ENCODE data around the gene BMPR1A. TPM values are rescaled to one million over a fixed set of nuclear protein-coding genes. Genes with fewer than 3 reads are reported as not detected.

Gene BMPR1A
- total RNA-seq, 1 donor from 2014 or later: 11.2 TPM

DNA sequence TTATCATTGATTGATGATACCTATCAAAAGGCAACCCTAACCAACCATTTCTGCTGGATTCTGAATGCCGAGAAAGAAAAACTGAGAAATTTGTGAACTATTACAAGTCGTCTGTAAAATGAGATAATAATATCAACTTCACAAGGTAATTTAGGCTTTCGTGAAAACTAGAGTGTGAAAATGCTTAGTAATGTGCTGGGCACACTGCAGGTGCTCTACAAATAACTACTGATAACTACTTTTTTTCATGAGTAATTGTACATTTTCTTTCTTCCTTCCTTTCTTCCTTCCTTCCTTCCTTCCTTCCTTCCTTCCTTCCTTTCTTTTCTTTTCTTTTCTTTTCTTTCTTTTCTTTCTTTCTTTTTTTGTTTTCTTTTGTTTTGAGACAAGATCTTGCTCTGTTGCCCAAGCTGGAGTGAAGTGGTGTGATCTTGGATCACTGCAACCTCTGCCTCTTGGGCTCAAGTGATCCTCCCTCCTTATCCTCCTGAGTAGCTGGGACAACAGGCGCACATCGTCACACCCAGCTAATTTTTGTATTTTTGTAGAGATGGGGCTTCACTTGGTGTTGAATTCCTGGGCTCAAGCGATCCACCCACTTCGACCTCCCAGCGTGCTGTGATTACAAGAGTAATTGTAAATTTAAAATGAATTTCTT lies 42.9 kb downstream of the BMPR1A start:
- no peaks in the 10 kb centered on the region for H3K27me3 Mint-ChIP-seq (ENCODE audit: low read depth)
- DNase-seq (ENCODE audit: low spot score): no peak
- peaks cover 7% of the 10 kb centered on the region for H3K4me1 Mint-ChIP-seq (ENCODE audit: low read depth)
- no peak overlapping the region for H3K4me3 Mint-ChIP-seq (ENCODE audit: low read depth)
- intact Hi-C loops (cut with micrococcal nuclease): no loop called here
- no peaks in the 10 kb centered on the region for H3K9me3 Mint-ChIP-seq
- H3K27ac Mint-ChIP-seq: no peak overlapping the region
- no peaks in the 10 kb centered on the region for H3K36me3 Mint-ChIP-seq (ENCODE audit: low read depth)

DNA sequence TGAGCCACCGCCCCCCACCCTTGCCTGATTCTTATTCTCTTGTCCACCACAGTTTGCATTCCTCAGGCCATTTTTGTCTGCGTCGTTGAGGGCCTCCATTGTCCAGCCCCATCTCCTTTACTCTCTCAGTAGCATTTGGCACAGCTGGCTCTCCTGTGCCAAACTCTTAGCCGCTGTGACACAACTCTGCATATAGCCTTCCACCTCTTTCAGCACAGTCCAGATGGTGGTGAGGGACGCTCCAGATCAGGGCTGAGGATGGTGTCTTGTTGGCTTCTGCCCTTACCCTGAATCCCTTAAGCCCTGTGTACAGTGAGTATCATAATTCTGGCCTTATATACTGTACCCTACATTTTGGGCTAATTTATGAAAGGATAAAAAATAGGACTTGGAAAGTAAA lies 45.6 kb downstream of the BMPR1A start:
- Mint-ChIP-seq H3K9me3 (no peaks in the 10 kb centered on the region), H3K36me3 (ENCODE audit: low read depth) (no peaks in the 10 kb centered on the region), H3K4me1 (ENCODE audit: low read depth) (peaks cover 7% of the 10 kb centered on the region), H3K27me3 (ENCODE audit: low read depth) (no peaks in the 10 kb centered on the region), H3K27ac (no peak overlapping the region), H3K4me3 (ENCODE audit: low read depth) (no peak overlapping the region)
- intact Hi-C loops (cut with micrococcal nuclease): no loop called here
- DNase-seq (ENCODE audit: low spot score): no peak

DNA sequence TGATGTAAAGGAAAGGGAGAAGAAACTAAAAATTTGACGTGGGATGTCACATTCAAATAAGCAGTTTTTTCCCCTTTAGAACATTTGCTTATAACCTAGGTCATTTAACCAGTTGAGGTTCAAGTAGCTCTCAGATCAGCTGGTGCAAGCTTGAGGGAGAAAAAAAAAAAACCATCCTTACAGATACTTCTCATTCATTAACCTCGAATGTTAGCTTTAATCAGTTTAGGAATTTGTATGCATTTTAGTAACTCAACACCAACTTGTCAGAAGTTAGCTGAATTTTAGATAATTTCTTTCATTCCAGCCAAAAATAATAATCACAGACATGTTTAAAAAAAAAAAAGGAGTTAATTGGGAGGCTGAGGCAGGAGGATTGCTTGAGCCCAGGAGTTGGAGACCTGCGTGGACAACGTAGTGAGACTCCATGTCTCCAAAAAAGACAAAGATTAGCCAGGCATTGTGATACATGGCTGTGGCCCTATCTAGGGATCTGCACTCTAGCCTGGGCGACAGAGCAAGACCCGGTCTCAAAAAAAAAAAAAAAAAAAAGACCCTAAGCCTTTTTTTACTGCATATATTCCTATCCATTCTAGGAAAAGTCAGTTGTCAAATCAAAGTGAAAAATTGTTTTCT lies 46.2 kb downstream of the BMPR1A start:
- intact Hi-C loops (cut with micrococcal nuclease): no loop called here
- no peak overlapping the region for H3K27ac Mint-ChIP-seq
- H3K36me3 Mint-ChIP-seq (ENCODE audit: low read depth): no peaks in the 10 kb centered on the region
- DNase-seq (ENCODE audit: low spot score): no peak
- peaks cover 7% of the 10 kb centered on the region for H3K4me1 Mint-ChIP-seq (ENCODE audit: low read depth)
- H3K4me3 Mint-ChIP-seq (ENCODE audit: low read depth): no peak overlapping the region
- H3K27me3 Mint-ChIP-seq (ENCODE audit: low read depth): no peaks in the 10 kb centered on the region
- H3K9me3 Mint-ChIP-seq: no peaks in the 10 kb centered on the region

DNA sequence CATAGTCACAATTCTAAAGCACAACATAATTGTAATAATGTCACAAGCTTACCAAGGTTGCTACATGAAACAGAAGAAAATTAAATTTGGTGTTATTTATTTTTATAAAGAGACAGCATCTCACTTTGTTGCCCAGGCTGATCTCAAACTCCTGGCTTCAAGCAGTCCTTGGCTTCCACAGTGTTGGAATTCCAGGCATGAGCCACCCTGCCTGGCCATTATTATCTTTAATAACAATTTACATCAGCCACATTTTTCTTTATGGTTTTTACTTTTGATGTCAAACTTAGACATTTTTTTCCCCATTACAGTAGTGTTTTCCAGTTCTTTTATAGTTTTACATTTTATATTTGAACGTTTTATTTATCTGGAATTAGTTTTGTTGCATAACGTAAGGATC lies 46.7 kb downstream of the BMPR1A start:
- no peak overlapping the region for H3K27ac Mint-ChIP-seq
- no peaks in the 10 kb centered on the region for H3K9me3 Mint-ChIP-seq
- H3K4me3 Mint-ChIP-seq (ENCODE audit: low read depth): no peak overlapping the region
- intact Hi-C loops (cut with micrococcal nuclease): no loop called here
- H3K36me3 Mint-ChIP-seq (ENCODE audit: low read depth): no peaks in the 10 kb centered on the region
- H3K27me3 Mint-ChIP-seq (ENCODE audit: low read depth): no peaks in the 10 kb centered on the region
- H3K4me1 Mint-ChIP-seq (ENCODE audit: low read depth): peaks cover 7% of the 10 kb centered on the region
- DNase-seq (ENCODE audit: low spot score): no peak

DNA sequence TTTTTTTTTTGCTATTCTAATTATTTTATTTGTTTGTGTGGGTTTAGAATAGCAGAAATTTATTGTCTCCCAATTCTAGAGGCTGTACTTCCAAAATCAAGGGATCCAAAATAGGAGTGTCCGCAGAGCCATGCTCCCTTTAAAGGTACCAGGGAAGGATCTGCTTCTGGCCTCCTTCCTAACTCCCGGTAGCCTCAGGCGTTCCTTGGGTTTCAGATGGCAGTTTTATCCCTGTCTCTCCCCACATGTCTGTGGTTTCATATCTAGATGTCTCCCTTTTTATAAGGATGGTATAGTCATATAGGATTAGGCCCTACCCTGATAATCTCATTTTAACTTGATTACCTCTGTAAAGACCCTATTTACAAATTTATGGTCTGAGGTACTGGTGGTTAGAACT lies 48.4 kb downstream of the BMPR1A start:
- DNase-seq (ENCODE audit: low spot score): no peak
- no peaks in the 10 kb centered on the region for H3K4me1 Mint-ChIP-seq (ENCODE audit: low read depth)
- H3K36me3 Mint-ChIP-seq (ENCODE audit: low read depth): no peaks in the 10 kb centered on the region
- H3K9me3 Mint-ChIP-seq: no peaks in the 10 kb centered on the region
- no peak overlapping the region for H3K27ac Mint-ChIP-seq
- intact Hi-C loops (cut with micrococcal nuclease): no loop called here
- no peak overlapping the region for H3K4me3 Mint-ChIP-seq (ENCODE audit: low read depth)
- H3K27me3 Mint-ChIP-seq (ENCODE audit: low read depth): no peaks in the 10 kb centered on the region

DNA sequence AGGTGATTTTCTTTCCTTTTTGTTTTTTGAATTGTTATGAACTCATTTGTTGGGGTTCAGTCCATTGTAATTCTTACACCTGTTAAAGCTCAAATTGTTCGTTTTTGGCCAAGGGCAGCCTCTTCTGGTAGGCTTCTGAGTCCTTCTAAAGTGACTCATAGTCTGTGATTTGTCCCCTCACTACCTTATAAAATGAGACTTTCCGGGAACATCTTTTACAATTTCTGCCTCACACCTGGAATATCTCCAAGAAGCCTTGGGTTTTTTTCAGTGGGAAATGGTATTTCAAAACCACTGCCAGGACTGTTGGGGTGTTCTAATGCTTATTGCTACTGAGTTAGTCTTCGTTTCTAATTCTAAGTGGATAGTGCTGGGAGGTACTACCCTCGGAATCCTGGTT lies 56.7 kb downstream of the BMPR1A start:
- DNase-seq (ENCODE audit: low spot score): no peak
- Mint-ChIP-seq H3K4me3 (ENCODE audit: low read depth) (no peak overlapping the region), H3K27me3 (ENCODE audit: low read depth) (no peaks in the 10 kb centered on the region), H3K27ac (no peak overlapping the region), H3K4me1 (ENCODE audit: low read depth) (no peaks in the 10 kb centered on the region), H3K9me3 (no peaks in the 10 kb centered on the region), H3K36me3 (ENCODE audit: low read depth) (no peaks in the 10 kb centered on the region)
- intact Hi-C loops (cut with micrococcal nuclease): no loop called here

DNA sequence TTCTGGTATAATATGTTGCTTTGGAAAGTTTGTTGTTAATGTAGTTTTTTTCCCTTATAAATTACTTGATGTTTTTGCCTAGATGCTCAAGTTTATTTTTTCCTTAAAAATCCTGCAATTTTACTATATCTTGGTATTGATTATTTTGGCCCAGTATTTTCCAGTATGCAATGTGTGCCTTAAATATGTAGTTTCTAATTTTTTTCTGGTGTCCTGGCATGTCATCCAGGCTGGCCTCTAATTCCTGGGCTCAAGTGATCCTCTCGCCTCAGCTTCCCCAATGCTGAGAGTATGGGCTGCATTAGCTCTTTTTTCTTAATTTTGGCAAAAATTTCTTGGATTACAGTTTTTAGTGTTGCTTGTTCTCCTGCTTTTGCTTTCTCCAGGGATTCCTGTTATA lies 57.6 kb downstream of the BMPR1A start:
- Mint-ChIP-seq H3K27ac (no peak overlapping the region), H3K36me3 (ENCODE audit: low read depth) (no peaks in the 10 kb centered on the region), H3K4me1 (ENCODE audit: low read depth) (no peaks in the 10 kb centered on the region), H3K27me3 (ENCODE audit: low read depth) (no peaks in the 10 kb centered on the region), H3K4me3 (ENCODE audit: low read depth) (no peak overlapping the region), H3K9me3 (no peaks in the 10 kb centered on the region)
- DNase-seq (ENCODE audit: low spot score): no peak
- intact Hi-C loops (cut with micrococcal nuclease): no loop called here

DNA sequence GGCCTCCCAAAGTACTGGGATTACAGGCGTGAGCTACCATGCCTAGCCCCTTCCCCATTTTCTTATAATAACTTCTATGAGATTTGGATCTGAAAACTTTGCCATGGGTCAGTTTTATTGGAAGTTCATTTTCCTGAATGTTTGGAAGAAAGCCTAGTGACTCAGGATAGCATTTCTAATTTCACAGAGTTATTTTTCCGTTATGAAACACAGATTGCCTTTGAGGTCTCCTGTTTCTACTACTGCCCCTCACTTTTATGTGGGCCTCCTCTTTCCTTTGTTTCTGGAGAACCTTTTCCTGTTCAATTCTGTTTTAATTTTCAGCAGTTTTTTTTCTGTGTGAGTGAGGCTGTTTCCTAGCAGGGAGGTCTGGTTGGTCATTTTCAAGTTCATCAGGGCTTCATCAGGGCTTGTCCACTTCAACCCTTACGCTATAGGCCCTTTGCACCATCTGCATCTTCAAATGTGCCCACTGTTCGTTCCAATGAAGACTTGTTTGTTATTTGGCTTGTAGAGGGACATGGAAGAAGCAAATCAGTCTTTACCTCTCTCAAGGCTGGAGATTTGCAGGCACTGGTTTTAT lies 58.7 kb downstream of the BMPR1A start:
- Mint-ChIP-seq H3K4me1 (ENCODE audit: low read depth) (no peaks in the 10 kb centered on the region), H3K27me3 (ENCODE audit: low read depth) (no peaks in the 10 kb centered on the region), H3K36me3 (ENCODE audit: low read depth) (no peaks in the 10 kb centered on the region), H3K9me3 (no peaks in the 10 kb centered on the region), H3K27ac (no peak overlapping the region), H3K4me3 (ENCODE audit: low read depth) (no peak overlapping the region)
- intact Hi-C loops (cut with micrococcal nuclease): no loop called here
- DNase-seq (ENCODE audit: low spot score): no peak

DNA sequence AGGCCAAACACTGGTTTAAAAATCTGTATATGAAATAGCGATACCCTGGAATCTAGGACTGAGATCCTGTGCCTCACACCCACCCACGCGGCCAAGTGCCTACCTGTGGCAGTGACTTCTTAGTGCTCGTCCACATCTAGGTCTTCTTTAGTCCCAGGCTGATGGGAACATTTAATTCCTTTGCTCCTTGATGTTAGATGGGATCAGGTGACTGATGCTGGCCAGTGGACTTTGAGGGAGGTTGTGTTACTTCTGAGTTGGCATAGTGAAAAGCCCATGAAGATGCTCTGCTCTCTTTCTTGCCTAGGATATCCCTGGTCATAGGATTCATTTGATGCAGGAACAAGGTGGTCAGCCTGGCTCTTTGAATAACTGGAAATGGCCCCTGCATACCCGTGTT lies 59.2 kb downstream of the BMPR1A start:
- H3K36me3 Mint-ChIP-seq (ENCODE audit: low read depth): no peaks in the 10 kb centered on the region
- no peak for DNase-seq (ENCODE audit: low spot score)
- H3K4me1 Mint-ChIP-seq (ENCODE audit: low read depth): no peaks in the 10 kb centered on the region
- intact Hi-C loops (cut with micrococcal nuclease): no loop called here
- no peaks in the 10 kb centered on the region for H3K9me3 Mint-ChIP-seq
- peaks cover 3% of the 10 kb centered on the region for H3K27me3 Mint-ChIP-seq (ENCODE audit: low read depth)
- no peak overlapping the region for H3K27ac Mint-ChIP-seq
- no peak overlapping the region for H3K4me3 Mint-ChIP-seq (ENCODE audit: low read depth)

DNA sequence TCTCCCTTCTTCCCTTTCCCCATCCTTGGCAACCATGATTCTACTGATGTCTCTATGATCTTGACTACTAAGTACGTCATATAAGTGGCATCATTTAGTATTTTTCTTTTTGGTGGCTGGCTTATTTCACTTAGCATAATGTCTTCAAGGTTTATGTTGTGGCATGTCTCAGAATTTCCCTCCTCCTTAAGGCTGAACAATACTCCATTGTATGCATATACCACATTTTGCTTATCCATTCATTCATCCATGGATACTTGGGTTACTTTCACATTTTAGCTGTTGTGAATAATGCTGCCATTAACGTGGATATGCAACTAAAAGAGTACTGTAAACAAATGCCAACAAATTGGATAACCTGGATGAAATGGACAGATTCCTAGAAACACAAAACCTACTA lies 60.8 kb downstream of the BMPR1A start:
- Mint-ChIP-seq H3K27ac (no peak overlapping the region), H3K4me1 (ENCODE audit: low read depth) (no peaks in the 10 kb centered on the region), H3K4me3 (ENCODE audit: low read depth) (no peak overlapping the region), H3K36me3 (ENCODE audit: low read depth) (no peaks in the 10 kb centered on the region), H3K9me3 (no peaks in the 10 kb centered on the region), H3K27me3 (ENCODE audit: low read depth) (peaks cover 3% of the 10 kb centered on the region)
- no peak for DNase-seq (ENCODE audit: low spot score)
- intact Hi-C loops (cut with micrococcal nuclease): no loop called here

DNA sequence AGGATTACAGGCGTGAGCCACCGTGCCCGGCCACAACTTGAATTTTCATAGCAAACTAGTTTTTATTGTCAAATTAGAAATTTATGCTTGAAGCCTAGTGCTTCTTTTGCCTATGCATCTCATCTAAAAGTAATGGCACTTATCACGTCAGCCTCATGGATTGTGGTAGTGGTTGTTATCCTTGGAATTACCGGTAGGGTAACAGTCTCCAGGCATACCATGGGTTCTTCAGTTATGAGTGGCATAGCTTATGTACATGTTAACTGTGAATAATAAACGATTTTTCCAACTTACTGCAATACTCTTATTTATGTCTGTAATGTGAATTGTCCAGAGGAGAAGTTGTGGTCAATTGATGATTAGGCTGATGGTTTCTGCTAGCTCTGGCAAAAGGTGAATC lies 63.1 kb downstream of the BMPR1A start:
- no peaks in the 10 kb centered on the region for H3K36me3 Mint-ChIP-seq (ENCODE audit: low read depth)
- no peaks in the 10 kb centered on the region for H3K4me1 Mint-ChIP-seq (ENCODE audit: low read depth)
- peaks cover 3% of the 10 kb centered on the region for H3K27me3 Mint-ChIP-seq (ENCODE audit: low read depth)
- no peak overlapping the region for H3K4me3 Mint-ChIP-seq (ENCODE audit: low read depth)
- no peaks in the 10 kb centered on the region for H3K9me3 Mint-ChIP-seq
- intact Hi-C loops (cut with micrococcal nuclease): no loop called here
- H3K27ac Mint-ChIP-seq: no peak overlapping the region
- DNase-seq (ENCODE audit: low spot score): no peak

DNA sequence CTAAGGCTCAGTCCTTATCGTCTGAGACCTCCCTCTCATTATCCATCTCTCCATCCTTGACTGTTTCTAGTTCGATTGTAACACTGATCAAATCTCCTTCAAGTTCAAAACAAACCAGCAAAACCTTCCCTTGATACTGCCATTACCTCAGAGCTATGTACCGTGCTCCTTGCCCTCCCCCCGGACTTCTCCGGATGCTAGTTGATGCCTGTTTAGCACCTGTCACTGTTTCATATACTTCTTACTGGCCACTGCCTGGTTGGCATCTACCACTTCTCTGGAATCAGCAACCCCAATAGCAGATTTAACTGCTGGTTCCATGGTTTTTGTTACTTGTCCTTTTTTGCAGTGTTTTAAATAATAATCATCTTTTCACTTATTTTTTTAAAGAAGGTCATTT lies 64.1 kb downstream of the BMPR1A start:
- H3K36me3 Mint-ChIP-seq (ENCODE audit: low read depth): no peaks in the 10 kb centered on the region
- intact Hi-C loops (cut with micrococcal nuclease): no loop called here
- no peak for DNase-seq (ENCODE audit: low spot score)
- no peaks in the 10 kb centered on the region for H3K9me3 Mint-ChIP-seq
- H3K27me3 Mint-ChIP-seq (ENCODE audit: low read depth): peaks cover 3% of the 10 kb centered on the region
- no peaks in the 10 kb centered on the region for H3K4me1 Mint-ChIP-seq (ENCODE audit: low read depth)
- no peak overlapping the region for H3K27ac Mint-ChIP-seq
- no peak overlapping the region for H3K4me3 Mint-ChIP-seq (ENCODE audit: low read depth)

DNA sequence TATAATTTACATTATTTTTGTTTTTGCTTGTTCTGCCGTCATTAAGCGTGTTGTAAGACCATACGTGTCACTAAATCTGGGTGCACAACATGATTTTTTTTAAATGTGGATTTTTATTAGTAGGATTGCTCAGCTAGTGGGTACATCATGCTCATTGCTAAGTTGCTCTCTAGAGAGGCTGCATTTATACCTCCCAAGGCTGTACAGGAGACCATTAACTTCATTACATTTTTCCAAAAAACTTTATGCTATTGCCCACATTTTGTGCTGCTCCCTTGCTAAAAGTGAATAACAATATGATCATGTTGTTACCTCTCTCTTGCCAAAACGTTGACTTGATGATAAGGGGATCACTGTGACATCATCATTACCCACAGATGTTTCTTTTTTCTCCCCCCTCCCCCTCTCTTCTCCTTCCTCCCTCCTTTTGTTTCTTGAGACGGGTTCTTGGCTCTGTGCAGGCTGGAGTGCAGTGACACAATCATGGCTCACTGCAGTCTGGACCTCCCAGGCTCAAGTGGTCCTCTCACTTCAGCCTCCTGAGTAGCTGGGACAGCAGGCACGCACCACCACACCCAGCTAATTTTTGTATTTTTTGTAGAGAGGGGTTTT lies 65.1 kb downstream of the BMPR1A start:
- no peaks in the 10 kb centered on the region for H3K4me1 Mint-ChIP-seq (ENCODE audit: low read depth)
- DNase-seq (ENCODE audit: low spot score): no peak
- intact Hi-C loops (cut with micrococcal nuclease): no loop called here
- H3K27me3 Mint-ChIP-seq (ENCODE audit: low read depth): peaks cover 3% of the 10 kb centered on the region
- H3K4me3 Mint-ChIP-seq (ENCODE audit: low read depth): no peak overlapping the region
- no peak overlapping the region for H3K27ac Mint-ChIP-seq
- H3K36me3 Mint-ChIP-seq (ENCODE audit: low read depth): no peaks in the 10 kb centered on the region
- no peaks in the 10 kb centered on the region for H3K9me3 Mint-ChIP-seq
